Measurements from ENCODE around the gene KIFAP3.

DNA sequence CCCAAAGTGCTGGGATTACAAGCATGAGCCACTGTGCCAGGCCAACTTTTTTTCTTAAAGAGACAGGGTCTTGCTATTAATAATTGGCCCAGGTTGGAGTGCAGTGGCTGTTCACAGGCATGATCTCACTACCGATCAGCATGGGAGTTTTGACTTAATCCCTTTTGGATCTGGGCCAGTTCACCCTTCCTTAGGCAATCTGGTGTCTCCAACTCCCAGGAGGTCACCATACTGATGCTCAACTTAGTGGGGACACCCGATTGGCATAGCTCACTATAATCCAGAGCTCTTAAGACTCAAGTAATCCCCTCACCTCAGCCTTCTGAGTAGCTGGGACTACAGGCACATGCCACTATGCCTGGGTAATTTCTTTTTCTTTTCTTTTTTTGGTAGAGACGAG, 116.6 kb downstream of the KIFAP3 start:
- TF ChIP-seq CTCF (IDR thresholded peaks at IDR 0.05) (no peak), POLR2A (IDR thresholded peaks at IDR 0.05) (no peak)
